GM23338 (cell line): ENCODE measurements around the gene PCSK5. TPM values are rescaled to one million over a fixed set of nuclear protein-coding genes. Genes with fewer than 3 reads are reported as not detected.

Source experiments
- ATAC-seq: fragments of 200-7000 bp; cut with Tn5 transposase; 3 replicates; pipeline ENCODE4 v1.9.1; 2020
- DNase-seq: peaks from one replicate; pipeline ENCODE4 v3.0.0-alpha.2; 2015; ENCODE audit warnings: low spot score
- H2AFZ ChIP-seq: fragments of 200-600 bp; sonication (generic); 2 replicates; pipeline ENCODE4 v1.8.0; 2016; ENCODE audit warnings: antibody characterized with exemption, mild to moderate bottlenecking, moderate library complexity
- H3F3A ChIP-seq: fragments of 200-600 bp; sonication (generic); replicated peaks from 2 replicates; pipeline ENCODE4 v1.8.0; 2017; ENCODE audit warnings: antibody characterized with exemption, mixed run types, low read depth
- H3K27ac ChIP-seq: fragments of 200-600 bp; sonication (generic); 2 replicates; pipeline ENCODE4 v1.6.1; 2016; ENCODE audit warnings: low read depth
- H3K27me3 ChIP-seq: fragments of 200-600 bp; sonication (generic); 2 replicates; pipeline ENCODE4 v1.8.0; 2016; ENCODE audit warnings: mild to moderate bottlenecking, mixed run types, moderate library complexity; ENCODE audit not compliant: insufficient read depth
- H3K36me3 ChIP-seq: fragments of 200-600 bp; sonication (generic); 2 replicates; pipeline ENCODE4 v1.8.0; 2016; ENCODE audit warnings: mild to moderate bottlenecking; ENCODE audit not compliant: insufficient read depth
- H3K4me1 ChIP-seq: fragments of 200-600 bp; sonication (generic); 2 replicates; pipeline ENCODE4 v1.8.0; 2016; ENCODE audit warnings: mild to moderate bottlenecking, moderate library complexity; ENCODE audit not compliant: insufficient read depth
- H3K4me2 ChIP-seq: fragments of 200-600 bp; sonication (generic); 2 replicates; pipeline ENCODE4 v1.7.1; 2017; ENCODE audit warnings: mixed run types
- H3K4me3 ChIP-seq: fragments of 200-600 bp; sonication (generic); 2 replicates; pipeline ENCODE4 v1.6.1; 2016; ENCODE audit warnings: mixed run types
- H3K79me2 ChIP-seq: fragments of 200-600 bp; sonication (generic); replicated peaks from 2 replicates; pipeline ENCODE4 v1.8.0; 2017; ENCODE audit warnings: mild to moderate bottlenecking; ENCODE audit not compliant: insufficient read depth
- H3K9me2 ChIP-seq: fragments of 200-600 bp; sonication (generic); 2 replicates; pipeline ENCODE4 v1.8.0; 2017; ENCODE audit not compliant: insufficient read depth
- H4K20me1 ChIP-seq: fragments of 200-600 bp; sonication (generic); replicated peaks from 2 replicates; pipeline ENCODE4 v1.8.0; 2017; ENCODE audit warnings: mild to moderate bottlenecking; ENCODE audit not compliant: insufficient read depth
- H3K27ac Mint-ChIP-seq: 2 replicates; pipeline ENCODE4 v1.8.0; 2020; ENCODE audit warnings: inconsistent platforms, mild to moderate bottlenecking, moderate library complexity, mixed read lengths
- H3K27me3 Mint-ChIP-seq: 3 replicates; pipeline ENCODE4 v1.8.0; 2022; ENCODE audit warnings: low read depth, mild to moderate bottlenecking, moderate library complexity, mixed read lengths, inconsistent platforms; ENCODE audit not compliant: insufficient read depth, poor library complexity
- H3K36me3 Mint-ChIP-seq: 3 replicates; pipeline ENCODE4 v1.8.0; 2021; ENCODE audit warnings: low read depth, mild to moderate bottlenecking, inconsistent platforms, moderate library complexity, mixed read lengths
- H3K4me1 Mint-ChIP-seq: 3 replicates; pipeline ENCODE4 v1.8.0; 2020; ENCODE audit warnings: mild to moderate bottlenecking, inconsistent platforms, mixed read lengths
- H3K4me3 Mint-ChIP-seq: 3 replicates; pipeline ENCODE4 v1.8.0; 2021; ENCODE audit warnings: moderate library complexity, mild to moderate bottlenecking, inconsistent platforms, mixed read lengths
- H3K9me3 Mint-ChIP-seq: 3 replicates; pipeline ENCODE4 v1.8.0; 2020; ENCODE audit warnings: moderate library complexity, mild to moderate bottlenecking, inconsistent platforms, mixed read lengths
- CTCF ChIP-seq, 2 experiments: fragments of 200-600 bp in 1 of 2; sonication (generic) in 1 of 2; conservative IDR thresholded peaks; 2 replicates each; pipeline versions ENCODE4 v1.5.1 to v1.6.1; 2016 to 2017; ENCODE audit warnings: antibody characterized with exemption in 2 of 2, low read depth in 2 of 2, mild to moderate bottlenecking in 2 of 2, moderate library complexity in 1 of 2
- REST ChIP-seq: IDR thresholded peaks from one replicate; pipeline ENCODE4 v1.6.1; 2018; ENCODE audit warnings: antibody characterized with exemption; ENCODE audit not compliant: unreplicated experiment
- ZNF462 ChIP-seq: fragments of 250-450 bp; sonication (Bioruptor Pico); IDR thresholded peaks from 2 replicates; pipeline ENCODE4 v1.5.0; 2020; ENCODE audit warnings: mild to moderate bottlenecking, moderate library complexity
- polyA plus RNA-seq: library from polyadenylated mRNA; unstranded; fragments of >200 nt; fragmentation: Nextera tagmentation; extraction: Ambion mirVana; gene quantifications from 2 replicates; pipeline ENCODE4 v1.2.1, GENCODE V29; 2016
- total RNA-seq: library from RNA; depleted of rRNA; stranded (reverse); fragments of >200 nt; shearing (Covaris generic); gene quantifications from 2 replicates; pipeline ENCODE4 v1.2.3, GENCODE V29; 2014

PCSK5 gene
- total and polyA plus RNA-seq, 2 experiments from 2014 or later: 12.3 to 34.8 TPM

- no peak for TF ChIP-seq ZNF462
These were observed 350.1 kb downstream of the PCSK5 start (continued) for GRCh38 chr9:76240578-76240977.

- Mint-ChIP-seq H3K9me3 (no peaks in the 10 kb centered on the region), H3K27ac (no peak overlapping the region), H3K36me3 (no peaks in the 10 kb centered on the region), H3K4me1 (no peaks in the 10 kb centered on the region), H3K4me3 (no peak overlapping the region), H3K27me3 (no peaks in the 10 kb centered on the region)
- Histone ChIP-seq H3K27ac (no peak overlapping the region), H2AFZ (no peak overlapping the region), H3K4me3 (no peak overlapping the region), H3K9me2 (peaks cover 7% of the 10 kb centered on the region), H4K20me1 (no peaks in the 10 kb centered on the region), H3K79me2 (no peaks in the 10 kb centered on the region), H3K36me3 (no peaks in the 10 kb centered on the region), H3F3A (no peaks in the 10 kb centered on the region), H3K4me2 (no peak overlapping the region), H3K27me3 (no peaks in the 10 kb centered on the region), H3K4me1 (no peaks in the 10 kb centered on the region)
- ATAC-seq: no peak
- DNase-seq: no peak
- no peak for TF ChIP-seq ZNF462
- TF ChIP-seq REST: no peak
- no peak for TF ChIP-seq CTCF (conservative IDR thresholded peaks at IDR 0.05; ENCODE audit: low read depth in 2 of 2)
These were observed 355.0 kb downstream of the PCSK5 start for GRCh38 chr9:76245518-76245917.
